OCI-M2 (cell line): ENCODE results near the gene PAQR4.

Source experiments
- DNase-seq: peaks from one replicate; lab custom pipeline; 2025; ENCODE audit not compliant: unreplicated experiment; lab: John Stamatoyannopoulos, UW

PAQR4 gene

DNA sequence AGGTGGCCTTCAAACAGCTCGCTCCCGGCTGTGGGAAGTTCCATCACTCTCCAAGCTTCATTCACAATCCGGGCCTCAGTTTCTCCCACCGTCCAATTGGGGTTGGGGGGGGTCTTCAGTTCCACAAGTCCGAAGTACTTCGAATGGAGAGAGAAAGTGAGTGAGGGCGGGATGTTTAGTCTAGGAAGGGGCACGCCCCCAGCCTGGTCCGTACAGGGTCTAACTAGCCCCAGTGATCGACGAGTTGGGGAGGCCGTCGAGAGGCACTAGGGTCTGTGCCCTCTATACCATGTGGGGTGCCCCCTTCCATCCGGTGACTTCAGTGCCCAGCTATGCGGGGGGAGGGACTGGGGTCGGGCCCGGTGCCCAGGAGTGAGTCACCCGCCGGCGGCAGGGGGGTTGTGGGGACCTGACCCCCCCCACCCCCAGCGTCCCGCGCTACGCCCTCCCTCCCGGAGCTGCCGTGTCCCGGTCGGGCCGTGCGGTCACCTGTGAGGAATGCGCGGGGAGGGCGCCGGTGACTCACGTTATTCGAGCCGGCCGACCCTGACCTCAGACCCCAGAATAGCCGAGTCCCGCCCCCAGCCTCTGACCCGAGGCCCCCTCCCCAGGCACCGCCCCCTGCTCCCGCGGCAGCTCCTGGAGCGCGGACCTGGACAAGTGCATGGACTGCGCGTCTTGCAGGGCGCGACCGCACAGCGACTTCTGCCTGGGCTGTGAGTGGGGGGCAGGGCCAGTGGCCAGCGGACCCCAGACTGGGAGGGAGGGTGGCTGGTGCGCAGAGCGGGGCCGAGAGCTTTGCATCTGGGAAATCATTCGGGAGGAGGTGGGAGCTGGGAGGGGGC is 51.7 kb downstream of the PAQR4 start:
- no peak for DNase-seq

DNA sequence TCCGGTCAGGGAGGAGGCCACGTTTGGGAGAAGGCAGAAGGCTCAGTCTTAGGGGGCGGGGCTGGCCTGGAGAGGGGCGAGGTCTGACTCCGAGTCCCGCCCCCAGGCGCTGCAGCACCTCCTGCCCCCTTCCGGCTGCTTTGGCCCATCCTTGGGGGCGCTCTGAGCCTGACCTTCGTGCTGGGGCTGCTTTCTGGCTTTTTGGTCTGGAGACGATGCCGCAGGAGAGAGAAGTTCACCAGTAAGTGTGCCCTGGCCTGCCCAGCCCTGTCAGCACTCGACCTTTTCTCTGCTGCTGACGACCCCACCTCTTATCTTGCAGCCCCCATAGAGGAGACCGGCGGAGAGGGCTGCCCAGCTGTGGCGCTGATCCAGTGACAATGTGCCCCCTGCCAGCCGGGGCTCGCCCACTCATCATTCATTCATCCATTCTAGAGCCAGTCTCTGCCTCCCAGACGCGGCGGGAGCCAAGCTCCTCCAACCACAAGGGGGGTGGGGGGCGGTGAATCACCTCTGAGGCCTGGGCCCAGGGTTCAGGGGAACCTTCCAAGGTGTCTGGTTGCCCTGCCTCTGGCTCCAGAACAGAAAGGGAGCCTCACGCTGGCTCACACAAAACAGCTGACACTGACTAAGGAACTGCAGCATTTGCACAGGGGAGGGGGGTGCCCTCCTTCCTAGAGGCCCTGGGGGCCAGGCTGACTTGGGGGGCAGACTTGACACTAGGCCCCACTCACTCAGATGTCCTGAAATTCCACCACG is 52.5 kb downstream of the PAQR4 start:
- DNase-seq, result no peak

DNA sequence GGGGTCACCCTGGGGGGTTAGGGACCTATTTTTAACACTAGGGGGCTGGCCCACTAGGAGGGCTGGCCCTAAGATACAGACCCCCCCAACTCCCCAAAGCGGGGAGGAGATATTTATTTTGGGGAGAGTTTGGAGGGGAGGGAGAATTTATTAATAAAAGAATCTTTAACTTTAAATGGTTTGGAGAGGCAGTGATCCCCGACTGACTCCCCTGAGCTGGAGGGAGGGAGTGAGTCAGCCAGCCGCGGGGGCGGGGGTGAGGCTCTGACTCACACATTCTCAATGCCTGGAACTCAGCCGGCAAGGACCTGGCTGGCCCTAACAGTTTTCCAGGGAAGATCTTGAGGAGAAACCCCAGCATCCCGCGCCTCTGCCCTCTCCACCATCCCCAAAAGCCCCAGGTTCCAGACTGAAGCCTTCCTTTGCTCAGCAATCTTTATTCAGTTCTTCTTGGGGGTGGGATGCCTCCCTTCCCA is 53.1 kb downstream of the PAQR4 start:
- DNase-seq, result no peak

DNA sequence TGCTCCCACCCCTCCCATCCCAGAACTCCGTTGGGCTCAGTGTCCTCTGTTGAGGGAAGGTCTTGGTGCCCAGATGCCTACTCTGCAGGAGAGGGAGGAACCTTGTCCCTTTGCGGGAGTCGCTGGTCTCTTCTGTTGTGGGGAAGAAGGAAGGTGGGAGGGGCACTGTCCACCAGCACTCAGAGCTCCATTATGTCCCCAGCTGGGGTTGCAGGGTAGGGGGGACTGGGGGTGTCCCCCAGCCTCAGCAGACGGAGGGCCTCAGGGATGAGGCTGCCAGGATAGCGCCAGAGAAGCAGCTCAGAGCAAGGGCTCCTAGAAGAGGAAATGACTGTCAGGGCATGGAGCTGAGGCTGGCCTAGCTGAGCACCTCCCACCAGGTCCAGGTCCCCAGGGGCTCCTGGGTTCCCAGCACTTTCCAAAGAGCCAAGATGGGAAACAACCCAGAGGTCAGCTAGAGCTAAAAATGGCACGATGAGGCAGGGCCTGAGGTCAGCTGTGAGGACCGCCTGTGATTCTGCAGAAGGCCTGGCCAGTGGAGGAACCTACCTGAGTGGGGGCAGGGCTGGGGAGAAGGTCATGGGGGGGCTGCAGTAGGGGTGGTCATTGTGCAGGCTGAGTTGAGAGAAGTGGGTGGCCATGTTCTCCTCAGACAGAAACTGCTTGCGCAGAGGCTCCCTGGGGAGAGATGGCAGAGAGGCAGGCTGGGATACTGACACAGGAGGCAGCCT is 53.7 kb downstream of the PAQR4 start:
- no peak for DNase-seq
